Measurements from ENCODE around the gene NRARP. TPM values are rescaled to one million over a fixed set of nuclear protein-coding genes. Genes with fewer than 3 reads are reported as not detected.

The NRARP gene
- total RNA-seq, 2 experiments from 2014 or later: 0.96 to 1.4 TPM

DNA sequence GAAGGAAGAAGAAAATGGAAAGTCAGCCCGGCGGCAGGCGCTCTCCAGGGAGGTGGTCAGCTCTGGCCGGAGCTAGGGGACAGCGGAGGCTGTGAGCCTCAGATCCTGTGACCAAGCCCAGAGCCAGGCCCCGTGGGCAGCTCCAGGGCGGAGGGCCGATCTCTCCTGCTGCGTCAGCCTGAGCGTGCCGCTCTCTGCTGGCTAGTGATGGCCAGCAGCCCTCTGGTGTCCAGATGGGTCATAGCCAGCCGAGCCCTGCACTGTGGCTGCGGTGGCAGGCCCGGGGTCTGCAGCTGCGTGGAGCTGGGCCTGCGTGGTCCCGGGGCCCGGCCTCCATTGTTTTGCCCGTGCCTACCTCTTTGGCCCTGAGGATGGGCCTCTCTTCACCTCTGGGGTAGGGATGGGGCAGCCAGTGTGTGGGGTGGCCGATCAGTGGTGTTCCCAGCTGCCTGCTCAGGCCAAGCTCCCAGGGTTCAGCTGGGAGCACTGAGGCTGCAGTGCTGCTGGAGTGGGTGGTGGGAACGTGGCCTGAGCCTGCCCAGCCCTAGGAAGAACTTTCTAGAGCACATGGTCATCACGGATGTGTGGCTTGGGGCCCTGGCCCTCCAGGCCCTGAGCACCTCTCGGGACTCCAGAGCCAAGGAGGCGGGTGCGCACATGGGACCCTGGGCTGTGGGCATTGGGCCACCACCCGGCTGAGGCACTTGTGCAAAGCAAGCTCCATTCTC, 17.1 kb upstream of the NRARP start:
- ChIA-PET CTCF (no interaction called here), POLR2A (no interaction called here)
- DNase-seq: peak in 1 of 14 experiments; percentile 20
- no peak for ATAC-seq (ENCODE audit: poor library complexity)
- H3K9me3 ChIP-seq (ENCODE audit: control insufficient read depth in 1 of 2, insufficient read depth in 1 of 2, low read length in 2 of 2): peaks cover 0 to 10% of the 10 kb centered on the region in 2 experiments
- no peaks in the 10 kb centered on the region for H3K4me1 Mint-ChIP-seq (ENCODE audit: low read depth)
- no peaks in the 10 kb centered on the region for H3K9me3 Mint-ChIP-seq
- no peak overlapping the region for H3K27ac Mint-ChIP-seq
- H3K36me3 ChIP-seq (ENCODE audit: insufficient read depth, low read length): no peaks in the 10 kb centered on the region
- H3K4me1 ChIP-seq (ENCODE audit: insufficient read depth, low read length): peaks cover 32% of the 10 kb centered on the region
- H3K27ac ChIP-seq (ENCODE audit: low read depth in 1 of 2, low read length in 2 of 2): no peak overlapping the region
- no peaks in the 10 kb centered on the region for H3K36me3 Mint-ChIP-seq (ENCODE audit: low read depth)
- intact Hi-C loops (cut with DNase I, micrococcal nuclease): no loop called here
- no peak overlapping the region for H3K4me3 ChIP-seq (ENCODE audit: low read length)
- TF ChIP-seq, protein P1, sequence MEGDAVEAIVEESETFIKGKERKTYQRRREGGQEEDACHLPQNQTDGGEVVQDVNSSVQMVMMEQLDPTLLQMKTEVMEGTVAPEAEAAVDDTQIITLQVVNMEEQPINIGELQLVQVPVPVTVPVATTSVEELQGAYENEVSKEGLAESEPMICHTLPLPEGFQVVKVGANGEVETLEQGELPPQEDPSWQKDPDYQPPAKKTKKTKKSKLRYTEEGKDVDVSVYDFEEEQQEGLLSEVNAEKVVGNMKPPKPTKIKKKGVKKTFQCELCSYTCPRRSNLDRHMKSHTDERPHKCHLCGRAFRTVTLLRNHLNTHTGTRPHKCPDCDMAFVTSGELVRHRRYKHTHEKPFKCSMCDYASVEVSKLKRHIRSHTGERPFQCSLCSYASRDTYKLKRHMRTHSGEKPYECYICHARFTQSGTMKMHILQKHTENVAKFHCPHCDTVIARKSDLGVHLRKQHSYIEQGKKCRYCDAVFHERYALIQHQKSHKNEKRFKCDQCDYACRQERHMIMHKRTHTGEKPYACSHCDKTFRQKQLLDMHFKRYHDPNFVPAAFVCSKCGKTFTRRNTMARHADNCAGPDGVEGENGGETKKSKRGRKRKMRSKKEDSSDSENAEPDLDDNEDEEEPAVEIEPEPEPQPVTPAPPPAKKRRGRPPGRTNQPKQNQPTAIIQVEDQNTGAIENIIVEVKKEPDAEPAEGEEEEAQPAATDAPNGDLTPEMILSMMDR (IDR thresholded peaks at IDR 0.05): no peak
- H3K27me3 ChIP-seq (ENCODE audit: control insufficient read depth in 1 of 2, insufficient read depth in 2 of 2, low read length in 2 of 2): peaks cover 9 to 24% of the 10 kb centered on the region in 2 experiments
- H3K27me3 Mint-ChIP-seq: peaks cover 4% of the 10 kb centered on the region
- no peak overlapping the region for H3K4me3 Mint-ChIP-seq

DNA sequence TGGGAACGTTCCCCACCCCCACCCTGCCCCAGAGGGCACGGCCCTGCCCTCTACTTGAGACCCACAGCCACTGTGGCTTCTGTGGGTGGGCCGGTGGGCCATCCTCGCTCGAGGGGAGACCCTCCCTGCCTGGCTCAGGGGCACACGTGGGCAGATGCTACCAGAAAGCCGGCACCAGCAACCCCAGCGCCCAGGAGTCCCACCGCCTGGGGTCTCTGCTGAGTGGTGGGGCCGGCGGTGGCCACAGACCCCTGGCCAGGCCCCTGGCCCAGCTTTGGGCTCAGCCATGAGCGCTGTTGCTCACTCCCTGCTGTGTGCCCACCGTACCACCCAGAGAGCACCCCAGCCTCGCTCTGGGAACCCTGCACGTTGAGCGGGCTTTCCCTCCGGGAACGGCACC, 16.5 kb upstream of the NRARP start:
- H3K36me3 ChIP-seq (ENCODE audit: insufficient read depth, low read length): no peaks in the 10 kb centered on the region
- CTCF ChIA-PET: no interaction called here
- Mint-ChIP-seq H3K4me1 (ENCODE audit: low read depth) (no peaks in the 10 kb centered on the region), H3K9me3 (no peaks in the 10 kb centered on the region), H3K27me3 (peaks cover 3% of the 10 kb centered on the region), H3K4me3 (no peak overlapping the region), H3K36me3 (ENCODE audit: low read depth) (no peaks in the 10 kb centered on the region), H3K27ac (no peak overlapping the region)
- DNase-seq (peak in 1 of 14 experiments; percentile 14), ATAC-seq (ENCODE audit: poor library complexity) (no peak)
- intact Hi-C loops (cut with DNase I, micrococcal nuclease): no loop called here
- H3K4me3 ChIP-seq (ENCODE audit: low read length): no peak overlapping the region
- H3K27ac ChIP-seq (ENCODE audit: low read depth in 1 of 2, low read length in 2 of 2): no peak overlapping the region
- TF ChIP-seq, protein P1 (IDR thresholded peaks at IDR 0.05): no peak
- H3K4me1 ChIP-seq (ENCODE audit: insufficient read depth, low read length): peaks cover 32% of the 10 kb centered on the region
- POLR2A ChIA-PET: no interaction called here
- peaks cover 9 to 22% of the 10 kb centered on the region in 2 experiments for H3K27me3 ChIP-seq (ENCODE audit: control insufficient read depth in 1 of 2, insufficient read depth in 2 of 2, low read length in 2 of 2)
- peaks cover 0 to 10% of the 10 kb centered on the region in 2 experiments for H3K9me3 ChIP-seq (ENCODE audit: control insufficient read depth in 1 of 2, insufficient read depth in 1 of 2, low read length in 2 of 2)

DNA sequence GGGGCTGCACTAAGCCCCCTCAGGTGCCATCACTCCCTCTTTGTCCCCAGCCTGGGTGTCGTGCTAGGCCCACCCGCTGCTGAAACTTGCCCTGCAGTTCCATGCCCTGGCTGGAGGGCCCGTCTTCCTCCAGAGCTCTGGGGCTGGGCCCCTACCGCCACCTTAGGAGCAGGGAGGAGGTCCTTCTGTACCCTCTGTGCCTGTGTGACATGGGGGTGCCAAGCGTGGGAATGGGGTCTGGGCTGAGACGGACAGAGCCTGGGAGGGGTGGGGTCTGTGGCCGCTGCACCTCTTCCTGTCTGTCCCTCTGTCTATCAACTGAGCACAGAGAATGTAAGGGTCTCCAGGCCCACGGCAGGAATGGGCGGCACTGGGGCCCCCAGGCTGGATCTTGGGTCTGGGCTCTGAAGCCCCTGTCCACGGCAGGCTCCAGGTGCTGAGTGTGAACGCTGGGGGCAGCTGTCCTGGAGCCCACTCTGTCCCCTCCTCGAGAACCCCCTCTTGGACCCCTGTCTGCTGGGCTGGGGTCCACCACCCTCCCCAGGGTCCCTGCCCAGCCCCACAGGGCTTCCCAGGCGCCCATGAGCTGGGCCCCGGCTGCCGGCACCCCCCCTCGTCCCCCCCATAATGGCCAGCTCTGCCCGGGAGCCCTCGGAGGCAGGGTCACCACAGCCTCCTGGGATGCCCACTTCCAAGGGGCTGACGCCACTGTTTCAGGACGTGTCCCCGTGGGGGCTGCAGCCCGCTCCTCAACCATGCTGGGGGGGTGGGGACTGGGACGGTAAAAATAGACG, 15.8 kb upstream of the NRARP start:
- Mint-ChIP-seq H3K4me1 (ENCODE audit: low read depth) (no peaks in the 10 kb centered on the region), H3K27ac (no peak overlapping the region), H3K4me3 (no peak overlapping the region), H3K36me3 (ENCODE audit: low read depth) (no peaks in the 10 kb centered on the region), H3K27me3 (peaks cover 3% of the 10 kb centered on the region), H3K9me3 (no peaks in the 10 kb centered on the region)
- no peak for ATAC-seq (ENCODE audit: poor library complexity)
- Histone ChIP-seq H3K9me3 (ENCODE audit: control insufficient read depth in 1 of 2, insufficient read depth in 1 of 2, low read length in 2 of 2) (peaks cover 0 to 10% of the 10 kb centered on the region in 2 experiments), H3K36me3 (ENCODE audit: insufficient read depth, low read length) (no peaks in the 10 kb centered on the region), H3K4me3 (ENCODE audit: low read length) (no peak overlapping the region), H3K4me1 (ENCODE audit: insufficient read depth, low read length) (peaks cover 32% of the 10 kb centered on the region), H3K27me3 (ENCODE audit: control insufficient read depth in 1 of 2, insufficient read depth in 2 of 2, low read length in 2 of 2) (peaks cover 9 to 22% of the 10 kb centered on the region in 2 experiments), H3K27ac (ENCODE audit: low read depth in 1 of 2, low read length in 2 of 2) (no peak overlapping the region)
- TF ChIP-seq, protein P1 (IDR thresholded peaks at IDR 0.05): no peak
- ChIA-PET CTCF (no interaction called here), POLR2A (no interaction called here)
- peak in 2 of 14 experiments; percentile 4 to 17 for DNase-seq
- intact Hi-C loops (cut with DNase I, micrococcal nuclease): no loop called here
